Osteoblast (primary cell): ENCODE measurements around the gene ANGEL2. TPM values are rescaled to one million over a fixed set of nuclear protein-coding genes. Genes with fewer than 3 reads are reported as not detected.

Experiments
- DNase-seq: peaks from one replicate; pipeline ENCODE4 v3.0.0; 2011; ENCODE audit warnings: low spot score, mixed read lengths; ENCODE audit not compliant: insufficient read length; ENCODE audit errors: missing footprints
- H2AFZ ChIP-seq: 2 replicates; pipeline ENCODE4 v1.6.0; 2011; ENCODE audit warnings: mild to moderate bottlenecking, low read length
- H3K27ac ChIP-seq: 2 replicates; pipeline ENCODE4 v1.5.1; 2011; ENCODE audit warnings: mild to moderate bottlenecking, low read depth, low read length, moderate library complexity
- H3K27me3 ChIP-seq: 2 replicates; pipeline ENCODE4 v1.6.0; 2012; ENCODE audit warnings: mild to moderate bottlenecking, control low read depth, inconsistent platforms, low read length, moderate library complexity; ENCODE audit not compliant: insufficient read depth
- H3K36me3 ChIP-seq: 2 replicates; pipeline ENCODE4 v1.5.1; 2011; ENCODE audit warnings: mild to moderate bottlenecking, low read length, control low read depth, moderate library complexity; ENCODE audit not compliant: insufficient read depth
- H3K4me1 ChIP-seq: 2 replicates; pipeline ENCODE4 v1.5.1; 2011; ENCODE audit warnings: mild to moderate bottlenecking, low read length, control low read depth, moderate library complexity; ENCODE audit not compliant: insufficient read depth
- H3K4me2 ChIP-seq: 2 replicates; pipeline ENCODE4 v1.6.0; 2011; ENCODE audit warnings: mild to moderate bottlenecking, low read length; ENCODE audit not compliant: insufficient read depth
- H3K4me3 ChIP-seq: fragments of 200-600 bp; sonication (generic); 3 replicates; pipeline ENCODE4 v1.5.1; 2012; ENCODE audit warnings: mild to moderate bottlenecking, low read length, inconsistent platforms; ENCODE audit not compliant: insufficient read depth
- H3K79me2 ChIP-seq: 2 replicates; pipeline ENCODE4 v1.6.0; 2012; ENCODE audit warnings: mild to moderate bottlenecking, low read length, control low read depth, inconsistent platforms; ENCODE audit not compliant: insufficient read depth
- H3K9me3 ChIP-seq: 2 replicates; pipeline ENCODE4 v1.5.1; 2011; ENCODE audit warnings: low read depth, low read length, control low read depth
- H4K20me1 ChIP-seq: 2 replicates; pipeline ENCODE4 v1.6.0; 2012; ENCODE audit warnings: mild to moderate bottlenecking, low read length, control low read depth; ENCODE audit not compliant: insufficient read depth
- total RNA-seq: library from RNA; depleted of rRNA; stranded (reverse); fragments of >200 nt; gene quantifications from 2 replicates; pipeline ENCODE4 v1.2.3, GENCODE V29; 2012
- TF ChIP-seq, protein P1 (sequence below): IDR thresholded peaks from 2 replicates; pipeline ENCODE4 v1.5.1; 2011; ENCODE audit warnings: mild to moderate bottlenecking, low read depth, low read length, moderate library complexity; ENCODE audit errors: extremely low read depth

Gene ANGEL2
- total RNA-seq, 1 donor: 46.3 TPM

DNA sequence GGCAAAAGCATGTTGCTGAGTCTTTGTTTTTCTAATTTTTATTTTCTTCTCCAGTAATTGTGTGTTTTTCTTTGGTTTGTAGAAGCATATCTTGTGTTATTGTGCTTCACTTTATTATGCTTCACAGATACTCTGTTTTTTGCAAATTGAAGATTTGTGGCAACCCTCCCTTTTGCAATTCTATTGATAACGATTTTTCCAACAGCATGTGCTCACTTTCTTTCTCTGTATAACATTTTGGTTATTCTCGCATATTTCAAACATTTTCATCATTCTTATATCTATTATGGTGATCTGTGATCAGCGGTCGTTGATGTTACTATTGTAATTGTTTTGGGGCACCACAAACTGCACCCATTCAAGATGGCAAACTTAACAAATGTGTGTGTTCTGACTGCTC, 3.8 kb upstream of the ANGEL2 start:
- Histone ChIP-seq H2AFZ (no peak overlapping the region), H3K27ac (no peak overlapping the region), H3K4me1 (peaks cover 4% of the 10 kb centered on the region), H3K9me3 (no peaks in the 10 kb centered on the region), H3K36me3 (no peaks in the 10 kb centered on the region), H3K79me2 (peaks cover 8% of the 10 kb centered on the region), H3K4me3 (no peak overlapping the region), H3K4me2 (no peak overlapping the region), H4K20me1 (no peaks in the 10 kb centered on the region), H3K27me3 (peaks cover 7% of the 10 kb centered on the region)
- TF ChIP-seq, protein P1, sequence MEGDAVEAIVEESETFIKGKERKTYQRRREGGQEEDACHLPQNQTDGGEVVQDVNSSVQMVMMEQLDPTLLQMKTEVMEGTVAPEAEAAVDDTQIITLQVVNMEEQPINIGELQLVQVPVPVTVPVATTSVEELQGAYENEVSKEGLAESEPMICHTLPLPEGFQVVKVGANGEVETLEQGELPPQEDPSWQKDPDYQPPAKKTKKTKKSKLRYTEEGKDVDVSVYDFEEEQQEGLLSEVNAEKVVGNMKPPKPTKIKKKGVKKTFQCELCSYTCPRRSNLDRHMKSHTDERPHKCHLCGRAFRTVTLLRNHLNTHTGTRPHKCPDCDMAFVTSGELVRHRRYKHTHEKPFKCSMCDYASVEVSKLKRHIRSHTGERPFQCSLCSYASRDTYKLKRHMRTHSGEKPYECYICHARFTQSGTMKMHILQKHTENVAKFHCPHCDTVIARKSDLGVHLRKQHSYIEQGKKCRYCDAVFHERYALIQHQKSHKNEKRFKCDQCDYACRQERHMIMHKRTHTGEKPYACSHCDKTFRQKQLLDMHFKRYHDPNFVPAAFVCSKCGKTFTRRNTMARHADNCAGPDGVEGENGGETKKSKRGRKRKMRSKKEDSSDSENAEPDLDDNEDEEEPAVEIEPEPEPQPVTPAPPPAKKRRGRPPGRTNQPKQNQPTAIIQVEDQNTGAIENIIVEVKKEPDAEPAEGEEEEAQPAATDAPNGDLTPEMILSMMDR: no peak
- no peak for DNase-seq

DNA sequence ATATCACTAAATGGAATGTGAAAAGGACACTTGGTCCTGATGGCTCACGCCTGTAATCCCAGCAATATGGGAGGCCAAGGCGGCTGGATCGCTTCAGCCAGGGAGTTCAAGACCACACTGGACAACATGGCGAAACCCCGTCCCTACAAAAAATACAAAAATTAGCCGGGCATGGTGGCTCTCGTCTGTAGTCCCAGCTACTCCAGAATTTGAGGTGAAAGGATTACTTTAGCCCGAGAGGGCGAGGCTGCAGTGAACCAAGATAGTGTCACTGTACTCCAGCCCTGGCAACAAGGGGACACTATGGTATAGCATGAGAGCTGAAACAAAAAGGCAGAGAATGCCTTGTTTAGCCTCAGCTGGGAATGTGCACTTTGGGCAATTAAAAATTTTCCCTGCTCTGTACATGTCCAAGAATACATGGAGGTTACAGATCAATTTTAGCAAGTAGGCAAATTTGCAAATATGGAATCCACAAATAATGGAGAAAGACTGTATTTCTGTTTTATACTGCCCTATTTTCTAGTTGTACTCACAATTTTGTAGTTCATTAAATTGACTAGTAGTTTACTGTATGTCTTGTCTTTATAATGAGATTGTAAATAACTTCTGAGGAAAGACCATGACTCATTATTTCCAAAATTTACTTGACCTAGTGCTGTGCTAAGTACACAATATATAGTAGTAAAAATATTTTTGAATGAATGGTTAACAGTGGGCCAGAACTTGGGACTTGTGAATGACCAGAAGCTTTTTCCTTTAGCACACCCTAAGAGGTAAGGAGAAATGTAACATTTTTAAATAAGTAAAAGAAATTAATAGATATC, 2.0 kb upstream of the ANGEL2 start:
- TF ChIP-seq, protein P1: no peak
- Histone ChIP-seq H3K27me3 (no peaks in the 10 kb centered on the region), H3K79me2 (peaks cover 25% of the 10 kb centered on the region), H3K36me3 (no peaks in the 10 kb centered on the region), H3K9me3 (no peaks in the 10 kb centered on the region), H3K4me3 (no peak overlapping the region), H3K27ac (no peak overlapping the region), H4K20me1 (no peaks in the 10 kb centered on the region), H3K4me1 (peaks cover 10% of the 10 kb centered on the region), H2AFZ (no peak overlapping the region), H3K4me2 (no peak overlapping the region)
- DNase-seq: peak; percentile 14

DNA sequence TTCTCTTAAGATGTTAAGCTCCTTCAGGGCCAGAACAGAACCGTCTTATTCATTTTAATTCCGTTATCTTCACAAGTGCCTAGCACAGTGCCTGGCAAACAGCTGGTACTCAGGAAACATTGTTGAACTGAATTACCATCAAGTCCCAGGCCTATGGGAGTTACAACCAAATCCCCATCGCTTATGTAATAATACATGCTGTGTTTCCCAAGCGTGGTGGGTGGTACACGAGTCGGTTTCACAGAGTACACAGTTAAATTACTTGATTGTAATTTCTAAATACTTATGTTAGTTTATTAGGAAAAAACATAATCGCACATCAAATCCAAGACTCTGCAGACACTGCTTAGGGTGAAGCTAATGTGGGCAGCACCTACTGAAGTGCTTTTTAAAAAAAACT, 1.0 kb downstream of the ANGEL2 start:
- Histone ChIP-seq H3K4me2 (peak overlapping the region; percentile 83), H3K27me3 (no peaks in the 10 kb centered on the region), H3K27ac (peak overlapping the region; percentile 72), H2AFZ (peak overlapping the region; percentile 100), H4K20me1 (no peaks in the 10 kb centered on the region), H3K9me3 (no peaks in the 10 kb centered on the region), H3K79me2 (peaks cover 50% of the 10 kb centered on the region), H3K4me3 (peak overlapping the region; percentile 91), H3K4me1 (peaks cover 10% of the 10 kb centered on the region), H3K36me3 (peaks cover 18% of the 10 kb centered on the region)
- no peak for DNase-seq
- TF ChIP-seq, protein P1: no peak

DNA sequence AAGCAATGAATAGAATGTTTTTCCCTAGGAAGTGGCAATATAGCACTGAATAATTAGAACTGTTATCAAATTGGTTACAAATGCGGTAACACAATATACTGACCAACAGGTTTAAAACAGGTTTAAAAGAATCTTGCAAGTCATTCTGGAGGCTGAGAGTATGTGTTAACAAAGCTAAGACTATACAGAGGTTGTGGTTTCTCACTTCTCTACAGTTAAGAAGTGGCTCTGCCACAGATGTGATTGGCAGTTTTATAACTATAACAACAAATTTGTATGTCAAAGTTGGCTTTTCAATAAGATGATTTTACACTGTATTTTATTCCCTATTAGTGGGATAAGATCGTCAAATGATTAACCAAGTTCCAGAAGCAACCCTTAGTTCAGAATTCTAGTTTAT, 7.1 kb downstream of the ANGEL2 start:
- TF ChIP-seq, protein P1: no peak
- H3K79me2 ChIP-seq: peaks cover 39% of the 10 kb centered on the region
- H4K20me1 ChIP-seq: no peaks in the 10 kb centered on the region
- H3K27me3 ChIP-seq: no peaks in the 10 kb centered on the region
- no peak overlapping the region for H3K4me3 ChIP-seq
- no peaks in the 10 kb centered on the region for H3K4me1 ChIP-seq
- no peak overlapping the region for H2AFZ ChIP-seq
- H3K4me2 ChIP-seq: no peak overlapping the region
- H3K36me3 ChIP-seq: peaks cover 33% of the 10 kb centered on the region
- no peak for DNase-seq
- no peaks in the 10 kb centered on the region for H3K9me3 ChIP-seq
- H3K27ac ChIP-seq: no peak overlapping the region
